Heart left ventricle (tissue), 16 donors: ENCODE measurements around the gene TNKS2. TPM values are rescaled to one million over a fixed set of nuclear protein-coding genes. Genes with fewer than 3 reads are reported as not detected.
"Not testable (repeated sequence)": the region's sequence is repeated elsewhere in the genome, so short reads cannot be mapped to it uniquely, and the experiment has no call there.

Experiments
- ATAC-seq, 4 donors: fragments of 200-7000 bp; cut with Tn5 transposase; one replicate each; pipeline ENCODE4 v1.9.1; 2020 to 2022; ENCODE audit warnings: moderate library complexity in 4 of 4, mild to moderate bottlenecking in 3 of 4, moderate number of reproducible peaks in 1 of 4
- DNase-seq, 5 donors: peaks; one replicate each; pipeline ENCODE4 v3.0.0-alpha.2; 2020
- H3K27ac ChIP-seq, 12 donors: fragments of 200-600 bp; sonication (generic) in 4 of 12; one replicate each; pipeline versions ENCODE4 v1.5.0 to v1.8.0; 2016 to 2022; ENCODE audit warnings: mild to moderate bottlenecking in 2 of 12
- H3K27me3 ChIP-seq, 9 donors: fragments of 200-600 bp; sonication (generic) in 2 of 9; one replicate each; pipeline versions ENCODE4 v1.5.1 to v1.8.0; 2016 to 2022; ENCODE audit warnings: mild to moderate bottlenecking in 3 of 9
- H3K36me3 ChIP-seq, 9 donors: fragments of 200-600 bp; sonication (generic) in 2 of 9; one replicate each; pipeline versions ENCODE4 v1.5.0 to v1.8.0; 2018 to 2022; ENCODE audit warnings: mild to moderate bottlenecking in 2 of 9
- H3K4me1 ChIP-seq, 12 donors: fragments of 200-600 bp; sonication (generic) in 4 of 12; one replicate each; pipeline versions ENCODE4 v1.5.0 to v1.8.0; 2016 to 2022; ENCODE audit warnings: mild to moderate bottlenecking in 3 of 12
- H3K4me3 ChIP-seq, 12 donors: fragments of 200-600 bp; sonication (generic) in 4 of 12; one replicate each; pipeline versions ENCODE4 v1.5.0 to v1.8.0; 2017 to 2022; ENCODE audit warnings: mild to moderate bottlenecking in 9 of 12, moderate library complexity in 4 of 12
- H3K9me3 ChIP-seq, 12 donors: fragments of 200-600 bp; sonication (generic) in 4 of 12; one replicate each; pipeline versions ENCODE4 v1.5.0 to v1.8.0; 2016 to 2022; ENCODE audit warnings: mild to moderate bottlenecking in 1 of 12
- POLR2A ChIP-seq, 2 donors: fragments of 450-650 bp; IDR thresholded peaks; one replicate each; pipeline ENCODE4 v1.6.1; 2017; ENCODE audit warnings: antibody characterized with exemption in 2 of 2, mild to moderate bottlenecking in 2 of 2, moderate library complexity in 2 of 2
- WGBS, 4 donors: extraction: QIAGEN DNeasy Blood & Tissue Kit in 2 of 4; methylation state at CpG; one replicate each; pipeline versions ENCODE4 v1.1.5 to v1.1.7; 2013 to 2018; 5-methylcytosine and 5-hydroxymethylcytosine counted together
- intact Hi-C, 10 donors: fragments of 100-400 bp; cut with DNase I; formaldehyde crosslinking; loops; one replicate each; pipeline versions ENCODE4 v1.11.1 to v1.14.2; 2022
- polyA plus RNA-seq, 2 donors: library from polyadenylated mRNA; stranded (reverse); fragments of 200-250 nt; gene quantifications; one replicate each; pipeline ENCODE4 v1.2.3, GENCODE V29; 2013
- total RNA-seq, 9 donors: library from RNA; depleted of rRNA in 2 of 9; stranded (reverse); fragments of >200 nt in 2 of 9; fragmentation: NEBNext Ultra II Directional in 3 of 9; extraction: Animal tissue kit (Norgen Biotek cat#: 25700) in 3 of 9; gene quantifications; one replicate each; pipeline versions ENCODE4 v1.1.0 to v1.2.4, GENCODE V29; 2016 to 2023
- TF ChIP-seq, protein P1 (sequence below), 12 donors: fragments of 200-600 bp; sonication (generic) in 4 of 12; IDR thresholded peaks; one replicate each; pipeline versions ENCODE4 v1.5.0 to v1.8.0; 2018 to 2022; ENCODE audit warnings: antibody characterized with exemption in 12 of 12, mild to moderate bottlenecking in 5 of 12
- donor health status: ischemic (EF 13 %, LVEDD 7.1; RV severe dilation, severe dysfunction).
- donor health status: healthy with polysubstance abuse.
- donor health status: DM: no; HTN: yes; CAD: no.
- donor health status: DM: no; HTN: no; CAD: no.
- donor health status: ischemic (EF 25% LVEDD 6.9; RV normal size, moderate dysfunction).
- donor health status: ischemic (EF 25% LVEDD 5.7; RV mildly dilated, moderate dysfunction).
- donor health status: healthy.
- donor health status: DM: yes; HTN: yes; CAD: no.
- donor health status: ischemic (EF 35%, LVEDD 5.7; RV mildly dilated, moderate dysfunction).
- donor health status: nonischemic (EF 11% LVEDD 7.7; RV severe dilation, severe dysfunction).
- donor health status: DM: yes; HTN: yes; CAD: no.
- donor health status: PGD.
- donor health status: ischemic (EF 29% LVEDD 5.4; RV normal size, mild dysfunction).
- donor health status: nonischemic (EF 23%, LVEDD 6.1; RV moderate dilation, normal function).

Gene TNKS2
- total and polyA plus RNA-seq, 11 donors: 4.0 to 24.7 (median 13.9) TPM

DNA sequence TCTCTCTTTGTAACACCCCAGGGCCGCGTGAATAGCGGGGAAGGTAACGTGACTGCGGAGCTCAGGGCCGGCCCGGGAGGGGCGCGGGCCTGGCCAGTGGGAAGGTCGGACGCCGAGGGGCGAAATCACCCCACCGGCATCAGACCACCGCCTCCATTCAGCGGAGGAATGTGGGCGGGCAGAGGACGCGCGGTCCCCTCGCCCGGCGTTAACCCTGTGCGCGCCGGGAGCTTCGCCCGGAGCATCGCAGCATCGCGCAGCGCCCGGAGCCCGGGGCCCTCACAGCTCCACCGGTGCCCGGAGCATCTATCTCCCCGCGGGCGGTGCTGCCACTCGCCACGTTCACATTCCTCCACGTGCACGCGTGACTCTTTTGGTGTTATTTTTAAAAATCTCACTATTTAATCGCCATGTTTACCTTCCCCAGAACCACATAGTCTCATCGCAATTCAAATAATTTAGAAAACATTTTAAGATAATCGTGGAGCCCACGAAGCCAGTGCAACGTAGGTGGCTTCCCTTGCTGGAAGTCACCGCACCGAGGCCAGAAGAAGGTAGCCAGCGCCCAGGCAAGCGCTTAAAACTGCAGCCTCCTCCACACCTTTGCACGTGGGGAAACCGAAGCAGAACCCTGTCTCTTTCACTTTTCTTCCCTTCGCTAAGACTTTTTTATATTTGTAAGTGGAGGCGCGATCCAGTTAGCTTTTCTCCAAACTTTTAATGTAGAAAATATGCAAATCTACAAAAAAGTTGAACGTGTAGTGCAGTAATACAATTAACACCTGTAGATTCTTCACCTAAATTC, 89.2 kb downstream of the TNKS2 start:
- peak overlapping the region in 2 of 12 donors; percentile 19 to 28 for H3K27ac ChIP-seq
- H3K36me3 ChIP-seq: no peaks in the 10 kb centered on the region
- no peaks in the 10 kb centered on the region for H3K9me3 ChIP-seq
- intact Hi-C loops: loop anchor here in 1 of 10 donors (1.0 kb wide), 1 partner anchor 91 kb away; no protein-coding TSS in a partner anchor
- H3K27me3 ChIP-seq: peaks cover 0 to 10% (median 0%) of the 10 kb centered on the region in 9 donors
- WGBS, 4 donors: 1 to 3% (median 2%) methylated on average over 39 to 59 of the region's 59 CpGs
- peak overlapping the region; percentile 19 to 70 (median 52) for H3K4me3 ChIP-seq
- TF ChIP-seq POLR2A (IDR thresholded peaks at IDR 0.05): no peak
- TF ChIP-seq, protein P1, sequence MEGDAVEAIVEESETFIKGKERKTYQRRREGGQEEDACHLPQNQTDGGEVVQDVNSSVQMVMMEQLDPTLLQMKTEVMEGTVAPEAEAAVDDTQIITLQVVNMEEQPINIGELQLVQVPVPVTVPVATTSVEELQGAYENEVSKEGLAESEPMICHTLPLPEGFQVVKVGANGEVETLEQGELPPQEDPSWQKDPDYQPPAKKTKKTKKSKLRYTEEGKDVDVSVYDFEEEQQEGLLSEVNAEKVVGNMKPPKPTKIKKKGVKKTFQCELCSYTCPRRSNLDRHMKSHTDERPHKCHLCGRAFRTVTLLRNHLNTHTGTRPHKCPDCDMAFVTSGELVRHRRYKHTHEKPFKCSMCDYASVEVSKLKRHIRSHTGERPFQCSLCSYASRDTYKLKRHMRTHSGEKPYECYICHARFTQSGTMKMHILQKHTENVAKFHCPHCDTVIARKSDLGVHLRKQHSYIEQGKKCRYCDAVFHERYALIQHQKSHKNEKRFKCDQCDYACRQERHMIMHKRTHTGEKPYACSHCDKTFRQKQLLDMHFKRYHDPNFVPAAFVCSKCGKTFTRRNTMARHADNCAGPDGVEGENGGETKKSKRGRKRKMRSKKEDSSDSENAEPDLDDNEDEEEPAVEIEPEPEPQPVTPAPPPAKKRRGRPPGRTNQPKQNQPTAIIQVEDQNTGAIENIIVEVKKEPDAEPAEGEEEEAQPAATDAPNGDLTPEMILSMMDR (IDR thresholded peaks at IDR 0.05): no peak
- H3K4me1 ChIP-seq: peaks cover 0 to 34% (median 23%) of the 10 kb centered on the region in 12 donors
- DNase-seq (peak in 3 of 5 donors; percentile 22 to 64 (median 46)), ATAC-seq (peak in 3 of 4 donors; percentile 49 to 68 (median 64))

DNA sequence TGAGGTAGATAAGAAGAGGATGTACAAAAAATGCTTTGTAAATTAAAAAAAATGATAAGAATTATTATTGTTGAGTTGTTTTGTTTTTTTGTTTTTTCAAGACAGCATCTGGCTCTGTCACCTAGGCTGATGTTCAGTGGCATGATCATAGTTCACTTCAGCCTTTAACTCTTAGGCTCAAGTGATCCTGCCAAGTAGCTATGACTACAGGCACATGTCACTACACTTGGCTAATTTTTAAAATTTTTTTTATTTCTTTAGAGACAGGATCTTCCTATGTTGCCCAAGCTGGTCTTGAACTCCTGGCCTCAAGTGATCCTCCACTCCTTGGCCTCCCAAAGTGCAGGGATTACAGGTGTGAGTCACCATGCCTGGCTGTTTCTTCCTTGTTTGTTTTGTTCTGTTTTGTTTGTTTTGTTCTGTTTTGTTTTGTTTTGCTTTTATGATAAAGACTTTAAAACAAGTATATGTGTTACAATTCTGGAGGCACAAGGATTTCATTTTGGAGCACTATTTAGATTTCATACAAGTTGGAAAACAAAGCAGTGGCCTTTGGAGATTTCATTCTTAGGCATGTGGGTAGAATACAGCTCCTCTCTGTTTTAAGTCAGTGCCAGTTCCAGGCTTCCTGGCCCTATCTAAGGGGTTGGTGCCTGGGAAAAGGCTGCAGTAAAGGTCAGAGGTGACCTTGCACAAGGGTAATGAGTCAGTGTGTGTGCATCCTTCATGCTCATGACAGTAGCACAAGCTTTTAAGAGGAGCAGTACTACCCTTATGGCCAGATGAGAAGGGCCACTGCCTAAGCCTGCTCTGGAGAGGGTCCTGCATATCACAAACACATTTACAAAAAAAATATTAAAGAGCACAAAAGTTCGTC, 93.1 kb downstream of the TNKS2 start:
- Histone ChIP-seq H3K27me3 (peaks cover 0 to 10% (median 0%) of the 10 kb centered on the region in 9 donors), H3K36me3 (no peaks in the 10 kb centered on the region), H3K9me3 (no peaks in the 10 kb centered on the region), H3K4me1 (peaks cover 0 to 15% (median 9%) of the 10 kb centered on the region in 12 donors), H3K4me3 (no peak overlapping the region), H3K27ac (no peak overlapping the region)
- intact Hi-C loops: no loop called here
- no peak for DNase-seq
- TF ChIP-seq POLR2A (IDR thresholded peaks at IDR 0.05): no peak
- TF ChIP-seq, protein P1 (IDR thresholded peaks at IDR 0.05): no peak
- peak in 1 of 4 donors; percentile 51 for ATAC-seq
- 74 to 94% (median 82%) methylated on average over 1 of the region's 1 CpG for WGBS, 4 donors

DNA sequence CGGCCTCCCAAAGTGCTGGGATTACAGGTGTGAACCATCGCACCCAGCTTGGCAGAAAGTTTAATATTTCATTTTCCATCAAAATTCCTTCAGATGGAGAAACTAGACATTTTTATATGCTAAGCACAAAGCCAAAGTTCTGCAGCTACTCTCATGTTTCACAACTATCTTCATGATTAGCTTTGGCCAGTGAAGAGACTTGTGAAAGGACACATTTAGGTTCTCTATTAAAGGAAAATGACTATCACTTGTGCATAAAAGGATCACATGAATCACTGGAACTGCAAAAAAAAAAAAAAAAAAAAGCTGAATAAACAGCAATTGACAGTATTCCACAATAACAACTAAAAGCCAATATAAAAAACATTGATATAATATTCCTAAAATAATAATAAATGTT, 94.8 kb downstream of the TNKS2 start:
- Histone ChIP-seq H3K9me3 (no peaks in the 10 kb centered on the region), H3K4me1 (peaks cover 0 to 4% (median 1%) of the 10 kb centered on the region in 12 donors), H3K27me3 (peaks cover 0 to 5% (median 0%) of the 10 kb centered on the region in 9 donors), H3K27ac (no peak overlapping the region), H3K4me3 (no peak overlapping the region), H3K36me3 (no peaks in the 10 kb centered on the region)
- TF ChIP-seq, protein P1 (IDR thresholded peaks at IDR 0.05): no peak
- TF ChIP-seq POLR2A (IDR thresholded peaks at IDR 0.05): no peak
- ATAC-seq (no peak), DNase-seq (no peak)
- 96 to 100% (median 96%) methylated on average over 2 of the region's 2 CpGs for WGBS, 4 donors
- intact Hi-C loops: no loop called here

DNA sequence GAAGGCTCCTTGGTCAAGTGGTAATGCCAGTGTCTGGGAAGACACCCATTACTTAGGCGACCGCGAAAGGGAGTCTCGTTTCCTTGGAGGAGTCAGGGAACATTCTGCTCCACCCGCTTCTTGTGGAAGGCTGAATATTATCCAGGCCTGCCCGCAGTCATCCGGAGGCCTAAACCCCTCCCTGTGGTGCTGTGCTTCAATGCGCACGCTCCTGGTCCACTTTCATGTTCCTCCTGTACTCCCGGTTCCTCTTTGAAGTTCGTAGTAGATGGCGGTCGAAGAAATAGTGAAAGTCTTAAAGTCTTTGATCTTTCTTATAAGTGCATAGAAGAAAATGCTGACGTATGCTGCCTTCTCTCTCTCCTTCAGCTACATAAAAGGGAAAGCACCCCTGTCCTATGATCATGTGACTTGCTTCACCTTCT, 96.0 kb downstream of the TNKS2 start:
- H3K4me1 ChIP-seq, DNase-seq, intact Hi-C loops, ATAC-seq, H3K9me3 ChIP-seq, H3K27ac ChIP-seq, H3K36me3 ChIP-seq, H3K27me3 ChIP-seq, H3K4me3 ChIP-seq: not testable (repeated sequence)
- WGBS, 4 donors: 88 to 92% (median 89%) methylated on average over 14 of the region's 14 CpGs
